Measurements from ENCODE around the gene AFF3.

The AFF3 gene

GRCh38 chr2:99850084-99850710, 292.2 kb downstream of the AFF3 start:
- no peak for DNase-seq

GRCh38 chr2:99846462-99847107, 295.8 kb downstream of the AFF3 start:
- DNase-seq, result no peak

- no peak for DNase-seq
Measured at GRCh38 chr2:99845296-99845695, 297.1 kb downstream of the AFF3 start.

- DNase-seq, result no peak
Measured at GRCh38 chr2:99842451-99842850, 299.9 kb downstream of the AFF3 start.

GRCh38 chr2:99841749-99842148, 300.6 kb downstream of the AFF3 start:
- no peak for DNase-seq

- no peak for DNase-seq
Measured at GRCh38 chr2:99840831-99841230, 301.6 kb downstream of the AFF3 start.

- no peak for DNase-seq
Measured at GRCh38 chr2:99836690-99837605, 305.4 kb downstream of the AFF3 start.

- no peak for DNase-seq
Measured at GRCh38 chr2:99834426-99834825, 308.0 kb downstream of the AFF3 start.

GRCh38 chr2:99833586-99834201, 308.7 kb downstream of the AFF3 start:
- no peak for DNase-seq

GRCh38 chr2:99832926-99833325, 309.5 kb downstream of the AFF3 start:
- DNase-seq, result no peak

GRCh38 chr2:99831772-99832171, 310.6 kb downstream of the AFF3 start:
- DNase-seq, result no peak

GRCh38 chr2:99827296-99827999, 314.9 kb downstream of the AFF3 start:
- no peak for DNase-seq

GRCh38 chr2:99825630-99826029, 316.8 kb downstream of the AFF3 start:
- no peak for DNase-seq

- DNase-seq, result no peak
Measured at GRCh38 chr2:99824758-99825157, 317.6 kb downstream of the AFF3 start.

- DNase-seq, result no peak
Measured at GRCh38 chr2:99822474-99823207, 319.7 kb downstream of the AFF3 start.

- no peak for DNase-seq
Measured at GRCh38 chr2:99821984-99822383, 320.4 kb downstream of the AFF3 start.

- DNase-seq, result no peak
Measured at GRCh38 chr2:99821572-99821971, 320.8 kb downstream of the AFF3 start.

GRCh38 chr2:99821039-99821438, 321.4 kb downstream of the AFF3 start:
- no peak for DNase-seq

- no peak for DNase-seq
Measured at GRCh38 chr2:99819766-99820165, 322.6 kb downstream of the AFF3 start.

GRCh38 chr2:99818842-99819241, 323.5 kb downstream of the AFF3 start:
- no peak for DNase-seq

GRCh38 chr2:99816908-99817307, 325.5 kb downstream of the AFF3 start:
- no peak for DNase-seq

GRCh38 chr2:99812426-99812825, 330.0 kb downstream of the AFF3 start:
- DNase-seq, result no peak

Measured in CD4-positive, alpha-beta T cell treated with Interleukin-17A for 4 hours (primary cell).